ENCODE results near the gene TFAP2C.
"Not testable (repeated sequence)": the region's sequence is repeated elsewhere in the genome, so short reads cannot be mapped to it uniquely, and the experiment has no call there.

TFAP2C gene

GRCh38 chr20:56653211-56653610 lies 24.1 kb downstream of the TFAP2C start:
- no peak for DNase-seq (ENCODE audit: low read depth in 2 of 2)

GRCh38 chr20:56656632-56657031 lies 27.5 kb downstream of the TFAP2C start:
- DNase-seq (ENCODE audit: low read depth in 2 of 2): no peak

GRCh38 chr20:56657879-56658278 lies 28.8 kb downstream of the TFAP2C start:
- DNase-seq (ENCODE audit: low read depth in 2 of 2): no peak

DNA sequence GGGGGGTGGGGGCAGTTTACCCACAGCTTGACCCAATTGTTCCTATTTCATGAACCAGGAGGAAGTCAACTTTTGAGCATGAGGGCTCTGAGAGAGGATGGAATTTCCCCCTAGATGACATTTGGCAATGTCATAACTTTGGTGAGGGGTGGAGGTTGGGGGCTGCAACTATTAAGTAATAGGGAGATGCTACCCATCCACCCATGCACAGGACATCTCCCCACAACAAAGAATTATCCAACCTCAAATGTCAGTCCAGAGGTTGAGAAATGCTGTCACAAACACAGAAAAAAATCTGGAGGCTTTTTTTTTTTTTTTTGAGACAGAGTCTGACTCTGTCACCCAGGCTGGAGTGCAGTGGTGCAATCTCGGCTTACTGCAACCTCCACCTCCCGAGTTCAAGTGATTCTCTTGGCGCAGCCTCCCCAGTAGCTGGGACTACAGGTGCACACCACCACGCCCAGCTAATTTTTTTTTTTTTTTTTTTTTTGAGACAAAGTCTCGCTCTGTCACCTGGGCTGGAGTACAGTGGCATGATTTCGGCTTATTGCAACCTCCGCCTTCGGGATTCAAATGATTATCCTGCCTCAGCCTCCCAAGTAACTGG lies 29.3 kb downstream of the TFAP2C start:
- DNase-seq (ENCODE audit: low read depth in 2 of 2): not testable (repeated sequence)

GRCh38 chr20:56663660-56664059 lies 34.6 kb downstream of the TFAP2C start:
- no peak for DNase-seq (ENCODE audit: low read depth in 2 of 2)

DNA sequence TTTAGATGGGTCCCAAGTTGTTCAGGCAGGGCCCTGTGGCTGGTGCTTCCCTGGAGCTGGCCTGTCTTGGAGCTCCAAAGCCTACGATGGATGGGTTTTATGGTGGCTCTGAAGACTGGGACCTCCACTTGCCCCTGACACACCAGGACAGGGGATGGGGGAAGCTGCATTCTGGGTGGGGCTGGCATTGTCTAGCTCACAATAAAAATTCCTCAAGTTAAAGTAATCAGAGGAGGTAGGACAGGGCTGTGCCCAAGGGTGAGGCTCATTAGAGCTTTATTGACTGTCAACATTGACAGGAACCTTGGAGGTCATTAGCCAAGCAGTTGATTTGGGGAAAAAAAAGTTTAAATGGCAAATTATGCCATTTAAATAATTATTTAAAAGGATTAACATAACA lies 35.7 kb downstream of the TFAP2C start:
- DNase-seq (ENCODE audit: low read depth in 2 of 2): no peak

- DNase-seq (ENCODE audit: low read depth in 2 of 2): no peak
Measured at GRCh38 chr20:56665806-56666205, 36.7 kb downstream of the TFAP2C start.

GRCh38 chr20:56673450-56673849 lies 44.3 kb downstream of the TFAP2C start:
- no peak for DNase-seq (ENCODE audit: low read depth in 2 of 2)

- no peak for DNase-seq (ENCODE audit: low read depth in 2 of 2)
Measured at GRCh38 chr20:56676001-56676400, 46.9 kb downstream of the TFAP2C start.

- DNase-seq (ENCODE audit: low read depth in 2 of 2): no peak
Measured at GRCh38 chr20:56676679-56677078, 47.6 kb downstream of the TFAP2C start.

DNA sequence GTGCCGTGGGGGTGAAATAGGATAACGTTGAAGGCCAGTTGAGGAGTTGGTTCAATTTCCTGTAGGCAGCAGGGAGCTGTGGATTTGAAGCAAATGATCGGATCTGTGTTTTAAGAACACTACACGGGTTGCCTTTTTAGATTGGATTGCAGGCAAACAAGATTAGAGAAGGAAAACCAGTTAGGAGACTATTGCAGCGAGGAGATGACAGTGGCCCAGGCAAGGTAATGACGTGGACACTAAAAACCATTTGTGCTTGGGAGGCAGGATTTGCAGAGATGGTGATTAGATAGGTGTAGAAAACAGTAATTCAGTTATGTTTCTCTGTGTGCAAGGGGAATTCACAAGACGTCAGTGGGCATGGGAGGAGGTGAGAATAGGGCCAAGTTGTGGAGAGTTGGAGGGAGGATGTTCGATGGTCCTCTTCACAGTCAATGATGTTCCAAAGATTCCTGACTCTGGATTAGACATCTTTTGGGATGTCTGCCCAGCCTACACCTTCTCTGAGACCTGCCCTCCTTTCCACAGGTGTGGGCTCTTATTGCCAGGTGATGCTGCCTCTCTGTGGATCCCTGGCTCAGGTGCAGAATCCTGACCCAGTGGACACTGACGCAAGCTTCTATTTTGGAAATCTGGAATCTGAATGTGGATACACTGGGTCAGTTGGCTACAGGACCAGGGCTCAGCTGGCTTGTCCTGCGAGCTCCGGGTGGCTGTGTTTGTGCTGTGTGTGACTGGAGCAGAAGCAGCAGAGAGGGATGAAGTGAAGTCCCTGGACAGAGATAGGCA lies 54.2 kb downstream of the TFAP2C start:
- DNase-seq (ENCODE audit: low read depth in 2 of 2): no peak

DNA sequence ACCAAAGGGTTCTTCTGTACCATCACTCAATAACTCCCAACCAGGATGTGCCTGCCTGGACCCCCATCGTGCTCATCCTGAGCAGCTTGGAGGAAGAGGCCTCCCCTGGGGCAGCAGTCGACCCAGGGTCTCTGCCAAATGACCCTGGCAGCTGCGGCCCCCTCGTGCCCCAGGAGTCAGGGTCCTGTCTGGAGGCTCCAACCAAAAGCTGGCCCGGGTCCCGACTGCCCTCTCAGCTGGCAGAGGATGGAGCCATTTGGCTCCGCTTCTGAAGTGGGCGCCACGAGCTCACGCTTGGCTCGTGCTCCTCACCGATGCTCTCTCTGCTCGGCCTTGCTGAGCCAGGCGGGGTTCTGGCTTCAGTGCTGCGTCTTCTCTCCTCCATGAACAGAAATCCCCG lies 56.8 kb downstream of the TFAP2C start:
- no peak for DNase-seq (ENCODE audit: low read depth in 2 of 2)

DNA sequence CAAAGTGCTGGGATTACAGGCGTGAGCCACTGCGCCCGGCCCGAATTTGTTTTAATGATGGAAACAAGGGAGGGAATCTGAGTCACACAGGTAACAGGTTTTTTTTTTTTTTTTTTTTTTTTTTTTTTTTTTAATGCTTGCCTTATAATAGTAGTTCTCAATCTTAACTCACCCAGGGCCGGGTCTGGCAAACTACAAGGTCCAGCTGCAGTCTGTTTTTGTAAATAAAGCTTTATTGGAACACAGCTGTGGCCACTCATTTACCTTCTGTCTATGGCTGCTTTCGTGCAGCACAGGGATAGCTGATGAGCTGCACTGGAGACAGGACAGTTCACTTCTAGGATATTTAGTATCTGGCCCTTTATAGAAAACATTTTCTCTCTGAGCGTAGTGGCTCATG lies 58.0 kb downstream of the TFAP2C start:
- DNase-seq (ENCODE audit: low read depth in 2 of 2): no peak

GRCh38 chr20:56688106-56688505 lies 59.0 kb downstream of the TFAP2C start:
- no peak for DNase-seq (ENCODE audit: low read depth in 2 of 2)
